ENCODE measurements around the gene PINK1.
"Not testable (repeated sequence)": the region's sequence is repeated elsewhere in the genome, so short reads cannot be mapped to it uniquely, and the experiment has no call there.

PINK1 gene

DNA sequence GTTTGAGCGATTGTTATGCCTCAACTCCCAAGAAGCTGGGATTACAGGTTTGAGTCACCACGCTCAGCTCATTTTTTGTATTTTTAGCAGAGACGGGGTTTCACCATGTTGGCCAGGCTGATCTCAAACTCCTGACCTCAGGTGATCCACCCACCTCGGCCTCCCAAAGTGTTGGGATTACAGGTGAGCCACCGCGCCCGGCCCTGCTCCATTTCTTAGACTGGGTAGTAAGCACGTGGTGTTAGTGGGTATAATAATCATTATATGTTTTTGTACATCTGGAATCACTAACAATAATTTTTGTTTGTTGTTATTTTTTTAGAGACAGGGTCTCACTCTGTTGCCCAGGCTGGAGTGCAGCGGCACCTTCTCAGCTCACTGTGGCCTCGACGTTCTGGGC, 40.4 kb downstream of the PINK1 start:
- DNase-seq (ENCODE audit: extremely low read depth in 1 of 2, low read depth in 1 of 2): not testable (repeated sequence)

GRCh38 chr1:20678599-20678998, 45.3 kb downstream of the PINK1 start:
- no peak for DNase-seq (ENCODE audit: extremely low read depth in 1 of 2, low read depth in 1 of 2)

GRCh38 chr1:20680269-20680668, 47.0 kb downstream of the PINK1 start:
- DNase-seq (ENCODE audit: extremely low read depth in 1 of 2, low read depth in 1 of 2): no peak

DNA sequence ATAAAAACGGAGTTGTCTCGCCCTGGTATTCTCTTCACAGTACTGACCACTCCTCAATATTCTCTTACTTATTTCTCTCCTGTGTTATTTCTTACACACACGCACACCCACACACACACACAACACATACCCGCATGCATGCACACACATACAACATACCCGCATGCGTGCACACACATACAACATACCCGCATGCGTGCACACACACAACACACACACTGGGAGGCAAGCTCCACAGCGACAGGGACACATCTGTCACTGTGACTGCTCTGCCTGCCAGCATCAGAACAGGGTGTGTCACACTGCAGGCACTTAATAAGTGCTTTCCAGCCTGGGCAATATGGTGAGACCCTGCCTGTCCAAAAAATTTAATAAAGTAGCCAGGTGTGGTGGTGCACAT, 48.7 kb downstream of the PINK1 start:
- no peak for DNase-seq (ENCODE audit: extremely low read depth in 1 of 2, low read depth in 1 of 2)

GRCh38 chr1:20682571-20683236, 49.4 kb downstream of the PINK1 start:
- no peak for DNase-seq (ENCODE audit: extremely low read depth in 1 of 2, low read depth in 1 of 2)

DNA sequence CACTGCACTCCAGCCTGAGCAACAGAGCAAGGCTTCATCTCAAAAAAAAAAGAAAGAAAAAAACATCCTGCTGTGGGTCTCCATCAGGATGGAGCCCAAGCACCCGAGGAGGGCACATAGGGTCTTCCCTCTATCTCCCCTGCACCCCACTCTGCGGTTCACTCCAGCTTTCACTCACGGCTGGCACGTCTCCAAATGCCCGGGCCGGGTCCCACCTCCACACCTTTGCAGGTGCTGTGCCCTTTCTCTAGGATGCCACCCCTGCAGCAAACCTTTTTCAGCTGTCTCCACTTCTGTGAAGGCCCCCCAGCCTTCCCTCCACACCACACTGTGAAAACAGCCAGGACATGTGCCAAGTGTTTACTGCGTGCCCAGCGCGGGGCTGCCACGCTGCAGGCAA, 50.4 kb downstream of the PINK1 start:
- no peak for DNase-seq (ENCODE audit: extremely low read depth in 1 of 2, low read depth in 1 of 2)

- no peak for DNase-seq (ENCODE audit: extremely low read depth in 1 of 2, low read depth in 1 of 2)
Measured at GRCh38 chr1:20684050-20684620, 50.9 kb downstream of the PINK1 start.

DNA sequence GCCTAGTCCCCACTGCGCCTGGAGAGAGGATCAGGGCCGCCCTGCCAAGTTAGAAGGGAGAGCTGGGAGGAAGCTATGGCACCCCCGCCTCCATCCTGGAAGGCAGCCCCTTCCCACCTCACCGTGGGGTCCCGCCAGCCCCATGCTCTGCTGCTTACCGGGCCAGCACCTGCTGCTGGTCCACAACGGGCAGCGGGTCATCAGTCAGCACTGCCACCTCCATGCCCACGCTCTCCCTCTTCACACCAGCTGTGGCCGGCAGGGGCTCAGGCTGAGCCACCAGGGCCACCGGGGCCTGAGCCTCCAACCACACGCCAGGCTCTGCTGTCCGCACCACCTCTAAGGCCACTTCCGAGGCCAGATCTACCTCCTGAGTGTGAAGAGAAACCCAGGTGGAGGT, 51.4 kb downstream of the PINK1 start:
- no peak for DNase-seq (ENCODE audit: extremely low read depth in 1 of 2, low read depth in 1 of 2)

DNA sequence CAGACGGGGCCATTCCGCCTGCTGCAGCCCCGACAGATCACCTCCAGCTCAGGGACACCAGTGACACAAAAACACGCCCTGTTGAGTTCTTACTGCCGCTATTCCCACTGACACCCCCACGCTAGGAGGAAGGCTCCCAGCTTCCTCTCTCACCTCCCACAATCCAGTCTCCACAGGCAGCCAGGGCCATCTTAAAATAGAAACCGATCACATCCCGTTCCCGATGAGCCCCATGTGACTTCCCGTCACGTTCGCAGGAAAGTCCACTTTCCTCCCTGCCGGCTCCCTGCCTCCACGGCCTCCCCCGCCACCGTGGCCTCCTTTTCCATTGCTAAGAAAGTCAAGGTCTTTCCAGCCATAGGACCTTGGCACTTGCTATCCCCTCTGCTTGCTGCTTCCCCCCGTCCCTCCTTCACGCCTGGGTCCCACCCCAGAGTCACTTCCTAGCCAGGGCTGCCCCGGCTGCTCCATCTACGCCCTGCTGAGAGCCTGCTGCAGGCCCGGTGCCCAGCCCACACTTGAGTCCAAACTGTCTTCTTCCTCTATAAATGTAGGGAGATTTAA, 51.9 kb downstream of the PINK1 start:
- no peak for DNase-seq (ENCODE audit: extremely low read depth in 1 of 2, low read depth in 1 of 2)

GRCh38 chr1:20685741-20686140, 52.5 kb downstream of the PINK1 start:
- DNase-seq (ENCODE audit: extremely low read depth in 1 of 2, low read depth in 1 of 2): no peak

DNA sequence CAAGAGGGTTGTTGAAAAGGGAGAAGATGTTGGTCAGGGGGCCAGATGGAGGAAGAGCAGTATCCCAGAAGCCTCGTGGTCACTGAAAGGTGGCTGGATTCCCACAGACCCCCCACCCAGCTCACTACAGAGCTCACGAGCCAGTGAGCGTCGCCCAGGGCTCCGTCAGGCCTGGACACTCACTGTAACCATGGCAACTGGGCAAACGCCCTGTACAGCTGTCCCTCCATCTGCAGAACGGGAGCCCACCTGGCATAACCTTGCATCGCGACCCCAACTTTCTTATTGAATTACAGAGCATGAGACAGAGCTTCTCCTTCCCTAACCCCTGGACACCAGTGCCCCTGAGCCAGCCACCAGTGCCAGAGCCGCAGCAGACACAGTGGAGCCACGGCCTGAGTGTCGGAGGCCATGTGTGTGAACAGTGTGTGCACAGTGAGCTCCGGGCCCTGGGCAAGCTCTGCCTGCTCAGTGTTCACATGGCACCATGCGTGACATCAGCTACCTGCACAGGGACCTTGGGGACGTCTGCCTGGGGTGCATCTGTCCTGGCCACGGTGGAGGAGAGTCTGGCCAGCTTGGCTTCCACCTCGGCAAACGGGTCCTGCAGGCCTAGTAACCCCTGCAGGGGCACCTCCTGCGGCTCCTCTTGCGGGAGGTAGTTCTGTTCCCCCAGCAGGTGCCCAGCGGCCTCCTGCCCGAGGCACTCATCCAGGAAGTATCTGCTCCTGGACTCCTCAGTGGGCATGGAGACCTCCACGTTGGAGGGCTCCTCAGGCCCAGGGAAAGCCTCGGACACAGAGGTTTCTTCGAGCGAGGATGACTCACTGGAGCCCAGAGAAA, 53.8 kb downstream of the PINK1 start:
- DNase-seq (ENCODE audit: extremely low read depth in 1 of 2, low read depth in 1 of 2): no peak

GRCh38 chr1:20689645-20690056, 56.4 kb downstream of the PINK1 start:
- no peak for DNase-seq (ENCODE audit: extremely low read depth in 1 of 2, low read depth in 1 of 2)

DNA sequence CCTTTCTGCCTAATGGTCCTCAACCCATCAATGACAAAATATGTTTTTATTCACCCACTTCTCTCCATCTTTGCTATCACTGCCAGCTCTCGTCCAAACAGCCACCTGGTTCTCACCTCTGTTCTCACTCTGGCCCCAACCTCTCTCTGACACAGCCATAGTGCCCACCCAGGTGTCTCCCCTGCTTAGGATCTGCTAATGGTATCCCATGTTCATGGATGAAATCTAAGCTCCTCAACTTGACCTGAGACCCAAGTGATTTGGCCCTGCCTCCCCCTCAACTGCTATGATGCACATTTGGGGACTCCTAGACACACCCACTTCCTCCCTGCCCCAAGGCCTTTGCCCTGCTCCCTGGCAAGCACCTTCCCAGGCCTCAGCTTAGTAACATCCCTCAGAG, 58.6 kb downstream of the PINK1 start:
- no peak for DNase-seq (ENCODE audit: extremely low read depth in 1 of 2, low read depth in 1 of 2)

GRCh38 chr1:20693623-20694022, 60.4 kb downstream of the PINK1 start:
- no peak for DNase-seq (ENCODE audit: extremely low read depth in 1 of 2, low read depth in 1 of 2)

DNA sequence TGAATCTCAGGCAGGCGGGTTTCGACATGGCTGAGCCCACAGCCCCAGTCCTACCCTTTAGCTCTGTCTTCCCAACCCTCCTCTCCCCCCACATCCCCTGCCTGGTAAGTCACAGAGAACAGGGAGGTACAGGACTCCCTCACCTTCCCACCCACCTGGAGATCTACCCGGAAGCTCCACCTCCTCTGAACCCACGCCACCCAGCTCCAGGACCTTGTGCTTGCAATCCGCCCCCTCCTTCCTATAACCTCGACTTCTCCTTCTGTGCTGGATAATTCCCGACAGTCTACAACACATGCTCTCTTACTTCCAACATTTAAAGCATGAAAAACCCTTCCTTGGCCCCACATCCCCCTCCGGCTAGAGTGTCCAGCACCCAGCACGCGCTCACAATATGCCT, 62.3 kb downstream of the PINK1 start:
- DNase-seq (ENCODE audit: extremely low read depth in 1 of 2, low read depth in 1 of 2): no peak

DNA sequence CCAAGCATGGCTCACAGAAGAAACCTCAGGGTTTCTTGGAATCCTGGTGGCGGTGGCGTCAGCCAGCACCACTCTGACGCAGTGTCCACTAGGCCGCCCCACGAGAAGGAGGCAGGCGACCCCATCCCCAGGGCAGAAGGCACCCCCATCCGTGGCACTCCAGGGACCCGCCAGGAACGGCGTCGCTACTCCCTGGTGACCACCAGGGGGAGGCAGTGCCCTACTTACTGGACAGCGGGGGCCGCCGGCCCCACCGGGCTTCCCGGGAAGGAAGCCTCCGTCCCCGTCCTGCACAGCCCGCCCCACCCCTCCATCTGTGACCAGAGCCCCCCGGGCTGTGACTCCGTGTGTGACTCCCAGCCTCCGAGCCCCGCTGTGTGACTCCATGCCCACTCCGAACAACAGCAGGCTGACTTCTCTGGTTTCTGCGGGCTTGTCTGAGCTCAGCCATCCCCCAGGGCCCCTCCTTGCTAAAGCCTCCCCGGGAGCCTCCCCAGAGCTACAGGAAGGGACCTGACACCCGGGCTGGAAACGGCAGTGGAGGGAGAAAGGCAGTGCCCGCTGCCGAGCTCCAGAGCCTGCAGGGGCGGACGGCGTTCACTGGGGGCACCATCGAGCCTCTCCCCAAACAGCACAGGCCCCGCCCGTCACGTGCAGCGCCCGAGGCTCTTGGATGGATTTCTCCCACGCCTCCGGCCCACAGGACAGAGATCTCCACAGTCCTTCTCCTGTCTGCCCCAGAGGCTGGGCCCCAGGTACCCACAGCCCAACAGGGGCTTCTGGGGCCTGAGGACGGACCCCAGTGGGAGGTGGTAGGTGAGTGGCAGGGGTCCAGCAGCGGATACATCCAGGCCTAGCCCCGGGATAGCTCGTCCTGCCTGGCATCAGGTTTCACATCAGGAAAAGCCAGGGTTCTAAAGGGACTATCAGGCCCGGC, 63.4 kb downstream of the PINK1 start:
- peak; percentile 34 to 59 for DNase-seq (ENCODE audit: extremely low read depth in 1 of 2, low read depth in 1 of 2)

GRCh38 chr1:20697563-20697962, 64.3 kb downstream of the PINK1 start:
- DNase-seq (ENCODE audit: extremely low read depth in 1 of 2, low read depth in 1 of 2): no peak

GRCh38 chr1:20698195-20698910, 65.1 kb downstream of the PINK1 start:
- no peak for DNase-seq (ENCODE audit: extremely low read depth in 1 of 2, low read depth in 1 of 2)

- no peak for DNase-seq (ENCODE audit: extremely low read depth in 1 of 2, low read depth in 1 of 2)
Measured at GRCh38 chr1:20699558-20699957, 66.3 kb downstream of the PINK1 start.

- DNase-seq (ENCODE audit: extremely low read depth in 1 of 2, low read depth in 1 of 2): no peak
Measured at GRCh38 chr1:20700636-20701215, 67.5 kb downstream of the PINK1 start.

Data from stimulated activated CD8-positive, alpha-beta memory T cell treated with anti-CD3 and anti-CD28 coated beads, Interleukin-7, amount 100 ng/mL, for 48 hours (primary cell).